A673 (cell line): Measurements from ENCODE around the gene ZFHX2.

Experiments used
- CTCF ChIP-seq: fragments of 300-800, 200-600 bp; sonication (generic); conservative IDR thresholded peaks from 2 replicates; pipeline ENCODE4 v1.5.1; 2017; ENCODE audit warnings: low read depth, mild to moderate bottlenecking, antibody characterized with exemption, low read length, moderate library complexity, mixed read lengths
- EZH2 ChIP-seq: fragments of 200-600 bp; sonication (generic); IDR thresholded peaks from 2 replicates; pipeline ENCODE4 v1.6.1; 2017; ENCODE audit warnings: borderline replicate concordance, low read depth, mild to moderate bottlenecking, mixed read lengths, antibody characterized with exemption, low read length; ENCODE audit not compliant: poor library complexity, severe bottlenecking

- TF ChIP-seq CTCF: no peak
- TF ChIP-seq EZH2: no peak
Observed at GRCh38 chr14:23486036-23486435, 65.5 kb downstream of the ZFHX2 start.
